ENCODE measurements around the gene HSH2D. TPM values are rescaled to one million over a fixed set of nuclear protein-coding genes. Genes with fewer than 3 reads are reported as not detected.
"Not testable (repeated sequence)": the region's sequence is repeated elsewhere in the genome, so short reads cannot be mapped to it uniquely, and the experiment has no call there.

HSH2D gene
- total RNA-seq, 1 experiment from 2014 or later: 0.23 TPM

DNA sequence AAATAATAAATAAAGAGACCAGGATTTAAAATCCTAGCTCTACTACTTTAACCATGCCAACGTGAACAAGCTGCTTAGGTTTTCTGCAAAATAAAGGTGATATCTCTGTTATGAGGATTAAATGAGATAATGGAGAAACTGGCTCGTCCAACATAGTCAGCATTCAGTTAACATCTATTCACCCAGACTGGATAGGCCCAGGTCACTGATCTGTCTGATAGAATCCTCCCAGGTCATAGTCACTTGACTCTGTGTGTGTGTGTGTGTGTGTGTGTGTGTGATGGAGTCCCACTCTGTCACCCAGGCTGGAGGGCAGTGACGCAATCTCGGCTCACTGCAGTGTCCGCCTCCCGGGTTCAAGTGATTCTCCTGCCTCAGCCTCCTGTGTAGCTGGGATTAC lies 44.7 kb upstream of the HSH2D start:
- intact Hi-C loops (cut with micrococcal nuclease; ENCODE audit: unreplicated experiment): loop anchor here (1.0 kb wide), 1 partner anchor 12 kb away; the partner anchor contains the start of gene RAB8A
- Histone ChIP-seq H3K4me3 (ENCODE audit: low read depth, low read length) (no peak overlapping the region), H3K27me3 (replicated peaks; ENCODE audit: control insufficient read depth, insufficient read depth, low read length) (no peaks in the 10 kb centered on the region), H3K36me3 (ENCODE audit: control insufficient read depth, insufficient read depth, low read length) (peaks cover 3% of the 10 kb centered on the region), H3K4me1 (peaks cover 83% of the 10 kb centered on the region), H3K9me3 (0 out of 2 replicates have a peak, but pooled peaks cover 3% of the 10 kb centered on the region)
- Mint-ChIP-seq H3K36me3 (ENCODE audit: insufficient read depth, unreplicated experiment) (peaks cover 100% of the 10 kb centered on the region), H3K4me1 (ENCODE audit: low read depth, unreplicated experiment) (peaks cover 41% of the 10 kb centered on the region), H3K4me3 (ENCODE audit: unreplicated experiment) (peak overlapping the region; percentile 59), H3K27ac (ENCODE audit: unreplicated experiment) (peak overlapping the region; percentile 91), H3K9me3 (ENCODE audit: unreplicated experiment) (no peaks in the 10 kb centered on the region), H3K27me3 (ENCODE audit: insufficient read depth, unreplicated experiment) (no peaks in the 10 kb centered on the region)
- BruUV-seq (replicated peaks): no TSS peak
- POLR2A ChIA-PET: no interaction called here
- TF ChIP-seq CTCF (IDR thresholded peaks at IDR 0.05; ENCODE audit: insufficient read depth in 1 of 2, low read depth in 1 of 2, low read length in 1 of 2, severe bottlenecking in 1 of 2, unreplicated experiment in 1 of 2): no peak
- DNase-seq: no peak
- CTCF ChIA-PET: no interaction called here

DNA sequence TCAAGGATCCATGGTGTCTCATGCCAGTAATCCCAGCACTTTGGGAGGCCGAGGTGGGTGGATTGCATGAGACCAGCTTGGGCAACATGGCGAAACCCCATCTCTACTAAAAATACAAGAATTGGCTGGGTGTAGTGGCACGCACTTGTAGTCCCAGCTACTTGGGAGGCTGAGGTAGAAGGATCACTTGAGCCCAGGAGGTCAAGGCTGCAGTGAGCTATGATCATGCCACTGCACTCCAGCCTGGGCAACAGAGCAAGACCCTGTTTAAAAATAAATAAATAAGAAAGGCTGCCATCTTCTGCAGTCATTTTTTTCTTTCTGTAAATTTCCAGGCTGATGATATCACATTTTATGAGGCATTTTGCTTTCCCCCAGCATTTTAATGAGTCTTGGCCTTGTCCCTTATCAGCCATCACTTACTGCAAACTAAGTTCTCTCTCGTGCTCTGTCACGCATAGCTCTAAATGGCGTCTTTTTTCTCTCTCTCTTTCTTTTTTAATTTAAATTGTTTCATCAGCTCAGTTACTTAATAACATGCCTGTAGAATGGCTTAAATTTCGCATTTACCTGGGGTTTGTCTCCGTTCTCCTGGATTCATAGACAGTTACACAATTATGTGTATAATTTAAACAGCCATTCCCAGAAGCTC lies 44.0 kb upstream of the HSH2D start:
- not testable (repeated sequence) for DNase-seq

DNA sequence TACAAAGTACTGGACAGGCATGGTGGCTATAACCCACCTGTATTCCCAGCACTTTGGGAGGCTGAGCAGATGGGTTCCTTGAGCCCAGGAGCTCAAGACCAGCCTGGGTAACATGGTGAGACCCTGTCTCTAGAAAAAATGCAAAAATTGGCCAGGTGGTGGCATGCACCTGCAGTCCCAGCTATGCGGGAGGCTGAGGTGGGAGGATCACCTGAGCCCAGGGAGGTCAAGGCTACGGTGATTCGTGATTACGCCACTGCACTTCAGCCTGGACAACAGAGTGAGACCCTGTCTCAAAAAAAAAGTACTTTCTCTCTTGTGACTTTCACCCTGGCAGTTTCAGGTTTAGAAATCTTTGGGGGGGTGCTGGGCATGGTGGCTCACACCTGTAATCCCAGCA lies 43.0 kb upstream of the HSH2D start:
- H3K36me3 Mint-ChIP-seq (ENCODE audit: insufficient read depth, unreplicated experiment): peaks cover 93% of the 10 kb centered on the region
- peaks cover 3% of the 10 kb centered on the region for H3K36me3 ChIP-seq (ENCODE audit: control insufficient read depth, insufficient read depth, low read length)
- intact Hi-C loops (cut with micrococcal nuclease; ENCODE audit: unreplicated experiment): no loop called here
- DNase-seq: no peak
- no TSS peak for BruUV-seq (replicated peaks)
- CTCF ChIA-PET: no interaction called here
- H3K9me3 ChIP-seq: no peaks in the 10 kb centered on the region
- no peak overlapping the region for H3K4me3 Mint-ChIP-seq (ENCODE audit: unreplicated experiment)
- H3K27me3 ChIP-seq (replicated peaks; ENCODE audit: control insufficient read depth, insufficient read depth, low read length): no peaks in the 10 kb centered on the region
- no peak overlapping the region for H3K4me3 ChIP-seq (ENCODE audit: low read depth, low read length)
- POLR2A ChIA-PET: no interaction called here
- no peak for TF ChIP-seq CTCF (IDR thresholded peaks at IDR 0.05; ENCODE audit: insufficient read depth in 1 of 2, low read depth in 1 of 2, low read length in 1 of 2, severe bottlenecking in 1 of 2, unreplicated experiment in 1 of 2)
- H3K27me3 Mint-ChIP-seq (ENCODE audit: insufficient read depth, unreplicated experiment): no peaks in the 10 kb centered on the region
- H3K27ac Mint-ChIP-seq (ENCODE audit: unreplicated experiment): no peak overlapping the region
- peaks cover 32% of the 10 kb centered on the region for H3K4me1 Mint-ChIP-seq (ENCODE audit: low read depth, unreplicated experiment)
- H3K9me3 Mint-ChIP-seq (ENCODE audit: unreplicated experiment): no peaks in the 10 kb centered on the region
- peaks cover 66% of the 10 kb centered on the region for H3K4me1 ChIP-seq

More for the DNA sequence above, 44.0 kb upstream of the HSH2D start:
- H3K4me3 ChIP-seq (ENCODE audit: low read depth, low read length); H3K36me3 ChIP-seq (ENCODE audit: control insufficient read depth, insufficient read depth, low read length); H3K9me3 Mint-ChIP-seq (ENCODE audit: unreplicated experiment); H3K27me3 ChIP-seq (replicated peaks; ENCODE audit: control insufficient read depth, insufficient read depth, low read length); intact Hi-C loops (cut with micrococcal nuclease; ENCODE audit: unreplicated experiment); H3K27me3 Mint-ChIP-seq (ENCODE audit: insufficient read depth, unreplicated experiment); POLR2A ChIA-PET; H3K9me3 ChIP-seq; CTCF ChIA-PET; BruUV-seq (replicated peaks): not testable (repeated sequence)
- peak overlapping the region; percentile 27 for H3K4me3 Mint-ChIP-seq (ENCODE audit: unreplicated experiment)
- H3K27ac Mint-ChIP-seq (ENCODE audit: unreplicated experiment): peak overlapping the region; percentile 94
- peaks cover 100% of the 10 kb centered on the region for H3K36me3 Mint-ChIP-seq (ENCODE audit: insufficient read depth, unreplicated experiment)
- peaks cover 41% of the 10 kb centered on the region for H3K4me1 Mint-ChIP-seq (ENCODE audit: low read depth, unreplicated experiment)
- H3K4me1 ChIP-seq: peaks cover 77% of the 10 kb centered on the region

Data from Caco-2 (cell line).